DND-41 (cell line): ENCODE data around the gene SLC7A7.

Source experiments
- EZH2 ChIP-seq: IDR thresholded peaks from 3 replicates; pipeline ENCODE4 v1.6.1; 2012; ENCODE audit warnings: borderline replicate concordance, low read depth, mild to moderate bottlenecking, moderate library complexity, low read length, inconsistent platforms; ENCODE audit not compliant: severe bottlenecking
- TF ChIP-seq, protein P1 (sequence below): IDR thresholded peaks from 2 replicates; pipeline ENCODE4 v1.5.1; 2012; ENCODE audit warnings: borderline replicate concordance, low read length, moderate library complexity, mild to moderate bottlenecking; ENCODE audit not compliant: poor library complexity, severe bottlenecking; ENCODE audit errors: extremely low read depth

DNA sequence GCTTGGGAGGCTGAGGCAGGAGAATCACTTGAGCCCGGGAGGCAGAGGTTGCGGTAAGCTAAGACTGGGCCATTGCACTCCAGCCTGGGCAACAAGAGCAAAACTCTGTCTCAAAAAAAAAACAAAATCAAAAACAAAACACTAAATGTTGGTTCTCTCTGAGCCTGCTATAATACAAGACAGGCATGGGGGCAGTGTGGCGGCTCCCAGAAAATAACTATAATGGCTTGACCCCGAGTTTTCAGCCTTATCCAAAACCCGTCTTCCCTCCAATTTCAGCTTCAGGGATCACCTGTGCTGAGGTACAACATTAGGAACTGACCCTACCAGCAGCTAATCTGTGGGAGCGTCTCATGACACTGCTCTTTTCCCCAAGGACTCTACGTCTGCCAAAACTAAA is 862 bp downstream of the SLC7A7 start:
- TF ChIP-seq, protein P1, sequence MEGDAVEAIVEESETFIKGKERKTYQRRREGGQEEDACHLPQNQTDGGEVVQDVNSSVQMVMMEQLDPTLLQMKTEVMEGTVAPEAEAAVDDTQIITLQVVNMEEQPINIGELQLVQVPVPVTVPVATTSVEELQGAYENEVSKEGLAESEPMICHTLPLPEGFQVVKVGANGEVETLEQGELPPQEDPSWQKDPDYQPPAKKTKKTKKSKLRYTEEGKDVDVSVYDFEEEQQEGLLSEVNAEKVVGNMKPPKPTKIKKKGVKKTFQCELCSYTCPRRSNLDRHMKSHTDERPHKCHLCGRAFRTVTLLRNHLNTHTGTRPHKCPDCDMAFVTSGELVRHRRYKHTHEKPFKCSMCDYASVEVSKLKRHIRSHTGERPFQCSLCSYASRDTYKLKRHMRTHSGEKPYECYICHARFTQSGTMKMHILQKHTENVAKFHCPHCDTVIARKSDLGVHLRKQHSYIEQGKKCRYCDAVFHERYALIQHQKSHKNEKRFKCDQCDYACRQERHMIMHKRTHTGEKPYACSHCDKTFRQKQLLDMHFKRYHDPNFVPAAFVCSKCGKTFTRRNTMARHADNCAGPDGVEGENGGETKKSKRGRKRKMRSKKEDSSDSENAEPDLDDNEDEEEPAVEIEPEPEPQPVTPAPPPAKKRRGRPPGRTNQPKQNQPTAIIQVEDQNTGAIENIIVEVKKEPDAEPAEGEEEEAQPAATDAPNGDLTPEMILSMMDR = no peak
- no peak for TF ChIP-seq EZH2
